HCT116 (cell line): ENCODE results near the gene PDE4D. TPM values are rescaled to one million over a fixed set of nuclear protein-coding genes. Genes with fewer than 3 reads are reported as not detected.

ENCODE experiments used
- ATAC-seq: fragments of 200-7000 bp; cut with Tn5 transposase; 2 replicates; pipeline ENCODE4 v1.9.1; 2020; ENCODE audit warnings: mild to moderate bottlenecking, moderate library complexity
- BruUV-seq: library from RNA; stranded (reverse); fragments of 400-500 nt; replicated peaks from 2 replicates; lab custom pipeline; 2021; lab: Mats Ljungman, UMichigan
- CTCF ChIA-PET: fragments of 300-600 bp; sonication (Branson Sonifier 250); formaldehyde crosslinking; loops from one replicate; lab custom pipeline; 2021; ENCODE audit warnings: antibody characterized with exemption; lab: Charles Lee
- POLR2A ChIA-PET: fragments of 300-600, 350-600 bp; sonication (Branson Sonifier 250); formaldehyde crosslinking; loops from one replicate; lab custom pipeline; 2021; ENCODE audit warnings: antibody characterized with exemption; lab: Charles Lee
- RAD21 ChIA-PET, 2 experiments: fragments of 300-600 bp; sonication (Branson Sonifier 250); formaldehyde crosslinking; loops; one replicate each; lab custom pipeline; 2023; ENCODE audit warnings: low total read pairs in 2 of 2; ENCODE audit not compliant: uncharacterized antibody in 2 of 2, unreplicated experiment in 2 of 2, low non-redundant PET in 1 of 2; lab: Charles Lee
- DNase-seq: peaks from one replicate; pipeline ENCODE4 v3.0.0-alpha.2; 2010; ENCODE audit warnings: low read depth, low spot score
- H2AFZ ChIP-seq: fragments of 200-600 bp; shearing (Covaris generic), sonication (generic); 2 replicates; pipeline ENCODE4 v1.6.1; 2017; ENCODE audit warnings: low read depth, mixed run types, mixed read lengths, antibody characterized with exemption, low read length; ENCODE audit not compliant: poor library complexity, severe bottlenecking
- H3K27ac ChIP-seq: 2 replicates; pipeline ENCODE4 v1.5.1; 2012; ENCODE audit warnings: low read depth, low read length
- H3K27me3 ChIP-seq: fragments of 200-600 bp; sonication (generic); 2 replicates; pipeline ENCODE4 v1.6.1; 2016; ENCODE audit warnings: mixed run types, low read length, mixed read lengths; ENCODE audit not compliant: insufficient read depth
- H3K36me3 ChIP-seq, 2 experiments: fragments of 200-500 bp in 1 of 2; fragments of 200-600 bp in 1 of 2; sonication (Bioruptor generic) in 1 of 2; sonication (generic) in 1 of 2; 2 replicates each; pipeline versions ENCODE4 v1.5.1 to v1.6.1; 2014 to 2016; ENCODE audit warnings: low read length in 2 of 2, inconsistent platforms in 1 of 2, mixed read lengths in 1 of 2, mixed run types in 1 of 2; ENCODE audit not compliant: insufficient read depth in 2 of 2, control insufficient read depth in 1 of 2
- H3K4me1 ChIP-seq, 2 experiments: fragments of 200-600 bp in 1 of 2; sonication (generic) in 1 of 2; 2 replicates each; pipeline versions ENCODE4 v1.5.1 to v1.6.1; 2012 to 2017; ENCODE audit warnings: low read length in 2 of 2, inconsistent platforms in 1 of 2, mild to moderate bottlenecking in 1 of 2, mixed read lengths in 1 of 2, mixed run types in 1 of 2, moderate library complexity in 1 of 2; ENCODE audit not compliant: insufficient read depth in 2 of 2, control insufficient read depth in 1 of 2
- H3K4me2 ChIP-seq: fragments of 200-600 bp; sonication (generic); 2 replicates; pipeline ENCODE4 v1.6.1; 2017; ENCODE audit warnings: mixed run types, low read length, mixed read lengths
- H3K4me3 ChIP-seq, 2 experiments: fragments of 200-600 bp in 1 of 2; sonication (generic) in 1 of 2; replicated peaks in 1 of 2; 2 replicates each; pipeline ENCODE4 v1.5.1; 2011 to 2016; ENCODE audit warnings: low read length in 2 of 2, control low read depth in 1 of 2, low read depth in 1 of 2, mild to moderate bottlenecking in 1 of 2, mixed read lengths in 1 of 2, mixed run types in 1 of 2
- H3K79me2 ChIP-seq: fragments of 200-600 bp; sonication (generic); 2 replicates; pipeline ENCODE4 v1.6.1; 2017; ENCODE audit warnings: mild to moderate bottlenecking, mixed run types, low read length, moderate library complexity, mixed read lengths; ENCODE audit not compliant: insufficient read depth
- H3K9ac ChIP-seq: fragments of 200-600 bp; sonication (generic); 2 replicates; pipeline ENCODE4 v1.6.1; 2016; ENCODE audit warnings: low read length, mixed read lengths
- H3K9me2 ChIP-seq: fragments of 200-600 bp; sonication (generic), shearing (Covaris generic); 2 replicates; pipeline ENCODE4 v1.6.1; 2017; ENCODE audit warnings: mixed run types, mild to moderate bottlenecking, moderate library complexity; ENCODE audit not compliant: insufficient read depth
- H3K9me3 ChIP-seq, 2 experiments: fragments of 200-500 bp in 1 of 2; fragments of 200-600 bp in 1 of 2; sonication (Bioruptor generic) in 1 of 2; sonication (generic) in 1 of 2; 2 replicates each; pipeline ENCODE4 v1.6.1; 2014 to 2017; ENCODE audit warnings: low read length in 2 of 2, mixed read lengths in 2 of 2, inconsistent platforms in 1 of 2, low read depth in 1 of 2, mild to moderate bottlenecking in 1 of 2, mixed run types in 1 of 2, moderate library complexity in 1 of 2; ENCODE audit not compliant: control insufficient read depth in 1 of 2, insufficient read depth in 1 of 2
- H4K20me1 ChIP-seq: fragments of 200-600 bp; sonication (generic), shearing (Covaris generic); 2 replicates; pipeline ENCODE4 v1.6.1; 2017; ENCODE audit warnings: mixed run types, mild to moderate bottlenecking, moderate library complexity; ENCODE audit not compliant: insufficient read depth
- CBX3 ChIP-seq: IDR thresholded peaks from 2 replicates; pipeline ENCODE4 v1.6.1; 2012; ENCODE audit warnings: low read depth
- CEBPB ChIP-seq: IDR thresholded peaks from 2 replicates; pipeline ENCODE4 v1.6.1; 2012; ENCODE audit warnings: low read depth
- CTCF ChIP-seq, 3 experiments: fragments of 200-600 bp in 1 of 3; sonication (generic) in 1 of 3; IDR thresholded peaks in 2 of 3; conservative IDR thresholded peaks in 1 of 3; 2 replicates each; pipeline ENCODE4 v1.5.1; 2012 to 2017; ENCODE audit warnings: low read depth in 2 of 3, low read length in 2 of 3, antibody characterized with exemption in 1 of 3, borderline replicate concordance in 1 of 3, control low read depth in 1 of 3, mild to moderate bottlenecking in 1 of 3, mixed read lengths in 1 of 3, mixed run types in 1 of 3, moderate library complexity in 1 of 3; ENCODE audit not compliant: insufficient read depth in 1 of 3
- EZH2phosphoT487 ChIP-seq: fragments of 200-600 bp; IDR thresholded peaks from 2 replicates; pipeline ENCODE4 v1.6.1; 2018; ENCODE audit warnings: antibody characterized with exemption, borderline replicate concordance
- FOSL1 ChIP-seq: IDR thresholded peaks from 2 replicates; pipeline ENCODE4 v1.6.1; 2012; ENCODE audit warnings: low read depth
- JUND ChIP-seq: IDR thresholded peaks from 2 replicates; pipeline ENCODE4 v1.6.1; 2012
- RAD21 ChIP-seq: IDR thresholded peaks from 2 replicates; pipeline ENCODE4 v1.6.1; 2012; ENCODE audit warnings: low read depth, mild to moderate bottlenecking
- SIN3A ChIP-seq: IDR thresholded peaks from 2 replicates; pipeline ENCODE4 v1.6.1; 2012; ENCODE audit warnings: low read depth
- SRF ChIP-seq: IDR thresholded peaks from 2 replicates; pipeline ENCODE4 v1.6.1; 2012; ENCODE audit warnings: low read depth
- YY1 ChIP-seq: IDR thresholded peaks from 2 replicates; pipeline ENCODE4 v1.6.1; 2011; ENCODE audit warnings: low read length, low read depth, moderate library complexity, mild to moderate bottlenecking; ENCODE audit not compliant: insufficient replicate concordance; ENCODE audit errors: extremely low read depth
- ZNF274 ChIP-seq: fragments of 200-500 bp; sonication (Bioruptor generic); IDR thresholded peaks from 2 replicates; pipeline ENCODE4 v1.6.1; 2014; ENCODE audit warnings: mild to moderate bottlenecking, low read depth, low read length, inconsistent platforms
- intact Hi-C: fragments of 100-400 bp; cut with micrococcal nuclease; formaldehyde crosslinking; loops from 2 replicates; pipeline ENCODE4 v1.10.0; 2022
- total RNA-seq: library from RNA; stranded (reverse); gene quantifications from one replicate; pipeline ENCODE4 v1.2.1, GENCODE V29; 2021; ENCODE audit not compliant: unreplicated experiment
- TF ChIP-seq, protein P1 (sequence below): IDR thresholded peaks from 2 replicates; pipeline ENCODE4 v1.6.1; 2012
- TF ChIP-seq, protein P2 (sequence below): IDR thresholded peaks from 2 replicates; pipeline ENCODE4 v1.6.1; 2012

Gene PDE4D
- total RNA-seq, 1 experiment from 2014 or later, result 1.1 TPM

GRCh38 chr5:59759600-59760351, 133.8 kb downstream of the PDE4D start:
- Histone ChIP-seq H3K4me3 (no peak overlapping the region), H3K9ac (no peak overlapping the region), H3K9me2 (no peaks in the 10 kb centered on the region), H3K4me1 (no peaks in the 10 kb centered on the region), H3K79me2 (no peaks in the 10 kb centered on the region), H2AFZ (no peak overlapping the region), H3K4me2 (no peak overlapping the region), H4K20me1 (no peaks in the 10 kb centered on the region), H3K9me3 (no peaks in the 10 kb centered on the region), H3K27ac (no peak overlapping the region), H3K27me3 (no peaks in the 10 kb centered on the region), H3K36me3 (no peaks in the 10 kb centered on the region)
- TF ChIP-seq SRF (no peak), CEBPB (no peak), JUND (no peak), SIN3A (no peak), FOSL1 (no peak), CBX3 (no peak), EZH2phosphoT487 (no peak), CTCF (IDR thresholded peaks at IDR 0.05 in 2 of 3, conservative IDR thresholded peaks at IDR 0.05 in 1 of 3; ENCODE audit: borderline replicate concordance in 1 of 3, insufficient read depth in 1 of 3, low read depth in 2 of 3, low read length in 2 of 3) (no peak), YY1 (no peak), RAD21 (no peak), ZNF274 (no peak)
- TF ChIP-seq, protein P1, sequence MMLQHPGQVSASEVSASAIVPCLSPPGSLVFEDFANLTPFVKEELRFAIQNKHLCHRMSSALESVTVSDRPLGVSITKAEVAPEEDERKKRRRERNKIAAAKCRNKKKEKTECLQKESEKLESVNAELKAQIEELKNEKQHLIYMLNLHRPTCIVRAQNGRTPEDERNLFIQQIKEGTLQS, result no peak
- TF ChIP-seq, protein P2, sequence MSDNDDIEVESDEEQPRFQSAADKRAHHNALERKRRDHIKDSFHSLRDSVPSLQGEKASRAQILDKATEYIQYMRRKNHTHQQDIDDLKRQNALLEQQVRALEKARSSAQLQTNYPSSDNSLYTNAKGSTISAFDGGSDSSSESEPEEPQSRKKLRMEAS, result no peak
- ChIA-PET RAD21 (no interaction called here), POLR2A (no interaction called here), CTCF (no interaction called here)
- no TSS peak for BruUV-seq
- intact Hi-C loops, result no loop called here
- DNase-seq, result no peak
- ATAC-seq, result no peak
